ENCODE measurements around the gene KLK8. TPM values are rescaled to one million over a fixed set of nuclear protein-coding genes. Genes with fewer than 3 reads are reported as not detected.
A peak's percentile ranks its signal among the peaks of the same experiment; 100 is the strongest.
"Not testable (repeated sequence)": the region's sequence is repeated elsewhere in the genome, so short reads cannot be mapped to it uniquely, and the experiment has no call there.

Gene KLK8
- total RNA-seq, 1 donor from 2014 or later: not detected

DNA sequence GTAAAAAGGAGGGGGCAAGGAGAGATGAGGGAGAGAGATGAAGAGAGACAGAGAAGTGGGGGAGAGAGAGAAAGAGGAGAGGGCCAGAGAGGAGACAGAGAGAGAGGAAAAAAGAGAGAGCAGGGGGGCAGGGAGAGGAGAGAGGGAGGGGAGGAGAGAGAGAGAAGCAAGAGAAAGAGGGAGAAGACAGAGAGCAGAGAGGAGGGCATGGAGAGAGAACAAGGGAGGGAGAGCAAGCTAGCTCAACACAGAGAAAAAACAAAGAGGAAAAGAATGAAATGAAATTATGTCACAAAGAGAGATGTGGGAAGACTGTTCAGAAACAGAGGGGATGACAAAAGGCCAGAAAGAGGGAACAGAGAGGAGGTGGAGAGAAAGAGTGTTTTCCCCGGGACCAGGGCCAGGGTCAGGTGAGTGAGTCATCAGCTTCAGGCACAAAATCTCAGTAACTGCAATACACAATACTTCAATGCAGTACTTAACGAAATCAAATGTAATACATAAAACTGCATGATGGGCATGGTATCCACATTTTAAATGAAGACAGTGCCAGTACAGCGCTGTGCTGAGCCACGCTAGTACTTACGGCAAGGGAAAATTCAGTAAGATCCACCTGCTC lies 22.5 kb downstream of the KLK8 start:
- peaks cover 20% of the 10 kb centered on the region for H3K4me1 Mint-ChIP-seq
- H3K27ac Mint-ChIP-seq (ENCODE audit: unreplicated experiment): no peak overlapping the region
- no peak for DNase-seq (ENCODE audit: low read depth, low spot score)
- no peaks in the 10 kb centered on the region for H3K36me3 Mint-ChIP-seq (ENCODE audit: low read depth)
- peaks cover 3% of the 10 kb centered on the region for H3K9me3 Mint-ChIP-seq
- peaks cover 32% of the 10 kb centered on the region for H3K27me3 Mint-ChIP-seq (ENCODE audit: low read depth)
- TF ChIP-seq, protein P1, sequence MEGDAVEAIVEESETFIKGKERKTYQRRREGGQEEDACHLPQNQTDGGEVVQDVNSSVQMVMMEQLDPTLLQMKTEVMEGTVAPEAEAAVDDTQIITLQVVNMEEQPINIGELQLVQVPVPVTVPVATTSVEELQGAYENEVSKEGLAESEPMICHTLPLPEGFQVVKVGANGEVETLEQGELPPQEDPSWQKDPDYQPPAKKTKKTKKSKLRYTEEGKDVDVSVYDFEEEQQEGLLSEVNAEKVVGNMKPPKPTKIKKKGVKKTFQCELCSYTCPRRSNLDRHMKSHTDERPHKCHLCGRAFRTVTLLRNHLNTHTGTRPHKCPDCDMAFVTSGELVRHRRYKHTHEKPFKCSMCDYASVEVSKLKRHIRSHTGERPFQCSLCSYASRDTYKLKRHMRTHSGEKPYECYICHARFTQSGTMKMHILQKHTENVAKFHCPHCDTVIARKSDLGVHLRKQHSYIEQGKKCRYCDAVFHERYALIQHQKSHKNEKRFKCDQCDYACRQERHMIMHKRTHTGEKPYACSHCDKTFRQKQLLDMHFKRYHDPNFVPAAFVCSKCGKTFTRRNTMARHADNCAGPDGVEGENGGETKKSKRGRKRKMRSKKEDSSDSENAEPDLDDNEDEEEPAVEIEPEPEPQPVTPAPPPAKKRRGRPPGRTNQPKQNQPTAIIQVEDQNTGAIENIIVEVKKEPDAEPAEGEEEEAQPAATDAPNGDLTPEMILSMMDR (conservative IDR thresholded peaks at IDR 0.05): no peak
- H3K4me3 Mint-ChIP-seq: no peak overlapping the region

DNA sequence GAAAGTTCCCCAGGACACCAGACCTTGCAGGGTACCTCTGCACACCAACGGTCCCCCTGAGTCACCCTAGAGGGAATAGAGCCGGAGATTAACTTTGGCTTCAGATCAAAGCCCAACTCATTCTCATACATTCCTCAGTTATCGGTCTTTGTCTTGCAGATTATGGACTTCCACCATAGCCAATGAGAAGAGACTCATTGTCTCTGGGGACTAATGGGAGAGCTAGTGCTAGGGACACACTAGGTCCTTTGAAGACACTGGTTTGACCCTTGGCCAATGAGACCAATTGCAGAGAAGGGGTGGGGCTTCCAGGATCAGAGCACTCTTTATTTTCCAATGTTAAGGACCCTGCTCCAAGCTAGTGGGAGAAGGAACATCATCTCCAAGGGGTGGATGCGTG lies 23.8 kb downstream of the KLK8 start:
- H3K9me3 Mint-ChIP-seq: peaks cover 3% of the 10 kb centered on the region
- peaks cover 20% of the 10 kb centered on the region for H3K4me1 Mint-ChIP-seq
- H3K27ac Mint-ChIP-seq (ENCODE audit: unreplicated experiment): peak overlapping the region; percentile 24
- H3K27me3 Mint-ChIP-seq (ENCODE audit: low read depth): peaks cover 33% of the 10 kb centered on the region
- TF ChIP-seq, protein P1 (conservative IDR thresholded peaks at IDR 0.05): no peak
- H3K36me3 Mint-ChIP-seq (ENCODE audit: low read depth): no peaks in the 10 kb centered on the region
- no peak overlapping the region for H3K4me3 Mint-ChIP-seq
- DNase-seq (ENCODE audit: low read depth, low spot score): no peak

DNA sequence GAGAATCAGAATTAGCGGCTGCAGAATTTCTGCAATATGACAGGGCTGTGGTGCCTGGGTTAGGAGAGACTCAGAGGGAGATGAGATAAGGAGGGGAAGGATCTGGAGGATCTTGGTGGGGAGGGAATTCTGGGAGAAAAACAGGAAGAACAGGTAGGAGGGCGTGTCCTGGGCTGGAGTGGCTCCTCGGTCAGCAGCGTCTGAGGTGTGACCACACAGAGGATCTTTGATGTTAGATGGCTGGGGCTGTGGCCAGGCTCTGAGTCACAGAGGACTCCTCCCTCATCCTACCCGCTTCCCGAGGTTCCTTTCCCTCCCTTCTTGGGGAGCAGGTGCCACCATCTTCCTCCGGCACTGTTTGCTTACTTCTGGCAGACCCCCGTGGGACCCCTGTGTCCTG lies 25.6 kb downstream of the KLK8 start:
- peaks cover 3% of the 10 kb centered on the region for H3K9me3 Mint-ChIP-seq

DNA sequence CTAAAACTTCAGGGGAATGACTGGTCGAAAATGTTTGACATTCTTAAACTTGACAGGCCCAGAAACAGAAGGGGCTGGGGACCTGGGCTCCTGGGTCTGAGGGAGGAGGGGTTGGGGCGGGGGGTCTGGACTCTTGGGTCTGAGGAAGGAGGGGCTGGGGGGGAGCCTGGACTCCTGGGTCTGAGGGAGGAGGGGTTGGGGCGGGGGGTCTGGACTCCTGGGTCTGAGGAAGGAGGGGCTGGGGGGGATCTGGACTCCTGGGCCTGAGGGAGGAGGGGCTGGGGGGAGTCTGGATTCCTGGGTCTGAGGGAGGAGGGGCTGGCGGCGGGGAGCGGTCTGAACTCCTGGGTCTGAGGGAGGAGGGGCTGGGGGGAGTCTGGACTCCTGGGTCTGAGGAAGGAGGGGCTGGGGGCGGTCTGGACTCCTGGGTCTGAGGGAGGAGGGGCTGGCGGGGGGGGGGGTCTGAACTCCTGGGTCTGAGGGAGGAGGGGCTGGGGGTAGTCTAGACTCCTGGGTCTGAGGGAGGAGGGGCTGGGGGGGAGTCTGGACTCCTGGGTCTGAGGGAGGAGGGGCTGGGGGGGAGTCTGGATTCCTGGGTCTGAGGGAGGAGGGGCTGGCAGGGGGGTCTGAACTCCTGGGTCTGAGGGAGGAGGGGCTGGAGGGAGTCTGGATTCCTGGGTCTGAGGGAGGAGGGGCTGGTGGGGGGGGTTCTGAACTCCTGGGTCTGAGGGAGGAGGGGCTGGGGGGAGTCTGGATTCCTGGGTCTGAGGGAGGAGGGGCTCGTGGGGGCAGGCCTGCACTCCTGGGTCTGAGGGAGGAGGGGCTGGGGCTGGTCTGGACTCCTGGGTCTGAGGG lies 26.5 kb downstream of the KLK8 start:
- Mint-ChIP-seq H3K9me3 (peaks cover 3% of the 10 kb centered on the region), H3K36me3 (ENCODE audit: low read depth) (no peaks in the 10 kb centered on the region), H3K27ac (ENCODE audit: unreplicated experiment) (no peak overlapping the region), H3K27me3 (ENCODE audit: low read depth) (peaks cover 20% of the 10 kb centered on the region), H3K4me3 (no peak overlapping the region), H3K4me1 (peaks cover 30% of the 10 kb centered on the region)
- no peak for DNase-seq (ENCODE audit: low read depth, low spot score)
- TF ChIP-seq, protein P1 (conservative IDR thresholded peaks at IDR 0.05): no peak

More for the DNA sequence above, 25.6 kb downstream of the KLK8 start:
- Mint-ChIP-seq H3K4me1 (peaks cover 23% of the 10 kb centered on the region), H3K27me3 (ENCODE audit: low read depth) (peaks cover 21% of the 10 kb centered on the region), H3K4me3 (no peak overlapping the region), H3K27ac (ENCODE audit: unreplicated experiment) (no peak overlapping the region), H3K36me3 (ENCODE audit: low read depth) (no peaks in the 10 kb centered on the region)
- TF ChIP-seq, protein P1 (conservative IDR thresholded peaks at IDR 0.05): no peak
- no peak for DNase-seq (ENCODE audit: low read depth, low spot score)

DNA sequence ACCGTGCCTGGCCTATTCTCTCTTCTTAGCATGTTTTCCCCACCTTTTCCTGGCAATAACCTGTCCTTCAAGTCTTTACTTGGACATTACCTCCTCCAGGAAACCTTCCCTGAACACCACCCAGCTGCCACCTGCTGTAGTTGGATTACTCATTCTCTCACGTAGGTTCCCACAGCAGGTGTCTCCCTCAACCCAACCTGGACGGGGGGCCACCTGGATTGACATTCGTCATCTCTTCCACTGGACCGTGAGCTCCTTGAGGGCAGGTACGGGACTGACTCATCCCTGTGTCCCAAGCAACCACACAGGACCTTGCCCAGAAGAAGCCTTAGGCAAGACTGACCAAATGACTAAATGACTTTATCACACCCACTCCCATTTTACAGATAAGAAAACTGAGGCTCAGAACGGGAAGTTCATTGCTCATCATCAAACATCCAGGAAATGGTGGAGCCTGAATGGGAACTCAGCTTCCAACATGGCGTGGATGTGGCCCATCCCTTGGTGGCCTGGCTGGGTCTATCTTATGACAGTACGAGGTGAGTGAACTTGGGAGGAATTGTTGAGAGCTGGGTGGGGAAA lies 28.5 kb downstream of the KLK8 start:
- Mint-ChIP-seq H3K27ac (ENCODE audit: unreplicated experiment) (no peak overlapping the region), H3K4me3 (no peak overlapping the region), H3K27me3 (ENCODE audit: low read depth) (peaks cover 20% of the 10 kb centered on the region), H3K36me3 (ENCODE audit: low read depth) (no peaks in the 10 kb centered on the region), H3K4me1 (peaks cover 30% of the 10 kb centered on the region), H3K9me3 (peaks cover 3% of the 10 kb centered on the region)
- no peak for DNase-seq (ENCODE audit: low read depth, low spot score)
- TF ChIP-seq, protein P1 (conservative IDR thresholded peaks at IDR 0.05): no peak

DNA sequence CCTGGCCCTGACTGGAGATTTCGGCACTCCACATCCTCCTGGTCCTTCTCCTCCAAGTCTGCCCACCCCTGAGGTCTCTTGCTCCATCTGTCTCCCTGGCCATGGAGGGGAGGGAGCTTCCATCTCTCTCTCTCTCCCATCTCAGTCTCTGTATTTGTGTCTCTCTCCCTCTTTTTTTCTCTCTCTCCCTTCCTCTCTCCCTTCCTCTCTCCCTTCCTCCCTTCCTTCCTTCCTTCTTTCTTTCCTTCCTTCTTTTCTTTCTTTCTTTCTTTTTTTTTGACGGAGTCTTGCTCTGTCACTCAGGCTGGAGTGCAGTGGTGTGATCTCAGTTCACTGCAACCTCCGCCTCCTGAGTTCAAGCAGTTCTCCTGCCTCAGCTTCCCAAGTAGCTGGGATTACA lies 31.6 kb downstream of the KLK8 start:
- not testable (repeated sequence) for H3K4me3 Mint-ChIP-seq; H3K9me3 Mint-ChIP-seq; H3K36me3 Mint-ChIP-seq (ENCODE audit: low read depth); DNase-seq (ENCODE audit: low read depth, low spot score)
- Mint-ChIP-seq H3K4me1 (peaks cover 27% of the 10 kb centered on the region), H3K27me3 (ENCODE audit: low read depth) (peaks cover 18% of the 10 kb centered on the region), H3K27ac (ENCODE audit: unreplicated experiment) (peak overlapping the region; percentile 89)
